Measurements from ENCODE around the gene UBE2J2. TPM values are rescaled to one million over a fixed set of nuclear protein-coding genes. Genes with fewer than 3 reads are reported as not detected.
A peak's percentile ranks its signal among the peaks of the same experiment; 100 is the strongest.

The UBE2J2 gene
- total RNA-seq, 1 experiment from 2014 or later = 83.4 TPM

GRCh38 chr1:1310109-1310385, 36.4 kb upstream of the UBE2J2 start:
- peak overlapping the region; percentile 17 to 80; a peak in 3 of 5 replicates for H3K4me3 Mint-ChIP-seq
- H3K36me3 Mint-ChIP-seq (ENCODE audit: insufficient read depth in 1 of 3, low read depth in 3 of 3) = peaks cover 7 to 30% (median 26%) of the 10 kb centered on the region in 3 experiments
- no peak overlapping the region for H2BK12ac ChIP-seq (ENCODE audit: insufficient read length, low read depth, low read length)
- no peaks in the 10 kb centered on the region for H3K79me1 ChIP-seq (ENCODE audit: insufficient read depth, low read depth, low read length, poor library complexity, severe bottlenecking)
- H3K23me2 ChIP-seq (ENCODE audit: insufficient read length, low read depth, low read length, poor library complexity, severe bottlenecking) = peaks cover 15% of the 10 kb centered on the region
- H3T11ph ChIP-seq (ENCODE audit: low read length) = no peak overlapping the region
- H3K9me3 ChIP-seq (ENCODE audit: control insufficient read depth, low read depth, low read length) = no peaks in the 10 kb centered on the region
- no peak for DNase-seq
- no peak overlapping the region for H4K5ac ChIP-seq (ENCODE audit: insufficient read length, low read depth, low read length)
- no peak overlapping the region for H3K23ac ChIP-seq (ENCODE audit: insufficient read length, low read depth, low read length)
- no peak overlapping the region for H3K27ac ChIP-seq (ENCODE audit: insufficient read length, low read depth, low read length)
- H2BK20ac ChIP-seq (ENCODE audit: low read depth, low read length, poor library complexity, severe bottlenecking) = no peak overlapping the region
- H3K27ac Mint-ChIP-seq = no peak overlapping the region
- no peak overlapping the region for H2AFZ ChIP-seq (ENCODE audit: low read length)
- WGBS (ENCODE audit: extremely low coverage, insufficient read length, low lambda C conversion rate) = no CpG with 5 or more reads among the region's 3 CpGs
- TF ChIP-seq, protein P1, sequence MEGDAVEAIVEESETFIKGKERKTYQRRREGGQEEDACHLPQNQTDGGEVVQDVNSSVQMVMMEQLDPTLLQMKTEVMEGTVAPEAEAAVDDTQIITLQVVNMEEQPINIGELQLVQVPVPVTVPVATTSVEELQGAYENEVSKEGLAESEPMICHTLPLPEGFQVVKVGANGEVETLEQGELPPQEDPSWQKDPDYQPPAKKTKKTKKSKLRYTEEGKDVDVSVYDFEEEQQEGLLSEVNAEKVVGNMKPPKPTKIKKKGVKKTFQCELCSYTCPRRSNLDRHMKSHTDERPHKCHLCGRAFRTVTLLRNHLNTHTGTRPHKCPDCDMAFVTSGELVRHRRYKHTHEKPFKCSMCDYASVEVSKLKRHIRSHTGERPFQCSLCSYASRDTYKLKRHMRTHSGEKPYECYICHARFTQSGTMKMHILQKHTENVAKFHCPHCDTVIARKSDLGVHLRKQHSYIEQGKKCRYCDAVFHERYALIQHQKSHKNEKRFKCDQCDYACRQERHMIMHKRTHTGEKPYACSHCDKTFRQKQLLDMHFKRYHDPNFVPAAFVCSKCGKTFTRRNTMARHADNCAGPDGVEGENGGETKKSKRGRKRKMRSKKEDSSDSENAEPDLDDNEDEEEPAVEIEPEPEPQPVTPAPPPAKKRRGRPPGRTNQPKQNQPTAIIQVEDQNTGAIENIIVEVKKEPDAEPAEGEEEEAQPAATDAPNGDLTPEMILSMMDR (conservative IDR thresholded peaks at IDR 0.05) = no peak
- peaks cover 3% of the 10 kb centered on the region; the same call in 1 of the 2 replicates for H3K27me3 Mint-ChIP-seq (ENCODE audit: low read depth)
- no peak overlapping the region for H3K4me2 ChIP-seq (ENCODE audit: insufficient read depth, insufficient read length, low read length)
- no peak overlapping the region for H3K14ac ChIP-seq (ENCODE audit: insufficient read depth, low read length)
- no peaks in the 10 kb centered on the region for H3K27me3 ChIP-seq (ENCODE audit: insufficient read depth, low read length)
- H4K91ac ChIP-seq (ENCODE audit: insufficient read length, low read depth, low read length) = no peak overlapping the region
- no peak overlapping the region for H2BK120ac ChIP-seq (ENCODE audit: low read depth, low read length, poor library complexity, severe bottlenecking)
- H2BK5ac ChIP-seq (ENCODE audit: insufficient read length, low read length) = no peak overlapping the region
- H3K56ac ChIP-seq (ENCODE audit: insufficient read length, low read depth, low read length) = no peak overlapping the region
- no peaks in the 10 kb centered on the region for H4K20me1 ChIP-seq (ENCODE audit: control insufficient read depth, insufficient read depth, insufficient read length)
- H3K9ac ChIP-seq (ENCODE audit: extremely low read depth, insufficient read length, low read length) = no peak overlapping the region
- no peak overlapping the region for H2AK5ac ChIP-seq (ENCODE audit: insufficient read length, low read length)
- H3K4me1 Mint-ChIP-seq = peaks cover 14 to 26% of the 10 kb centered on the region in 2 experiments
- H3K4me1 ChIP-seq (ENCODE audit: insufficient read depth, low read length) = peaks cover 5% of the 10 kb centered on the region; the same call in 1 of the 2 replicates
- H3K9me3 Mint-ChIP-seq = no peaks in the 10 kb centered on the region; a peak in 1 of 5 replicates
- no peak overlapping the region for H3K18ac ChIP-seq (ENCODE audit: insufficient read length, low read depth, low read length)
- no peak overlapping the region for H3K4ac ChIP-seq (ENCODE audit: low read depth, low read length)
- H2BK15ac ChIP-seq (ENCODE audit: low read depth, low read length) = no peak overlapping the region
- no peak overlapping the region for H4K8ac ChIP-seq (replicated peaks; ENCODE audit: insufficient read length, low read depth, low read length)
- no peaks in the 10 kb centered on the region for H3K79me2 ChIP-seq (ENCODE audit: insufficient read depth, low read length)

All from H9 (cell line).